Transverse colon (tissue), 3 donors: ENCODE measurements around the gene TMEM123.

Experiments
- POLR2A ChIP-seq: fragments of 450-650 bp; IDR thresholded peaks from one replicate; pipeline ENCODE4 v1.6.1; 2016; ENCODE audit warnings: antibody characterized with exemption, mild to moderate bottlenecking, moderate library complexity
- POLR2AphosphoS5 ChIP-seq, 3 donors: sonication (generic); formaldehyde crosslinking; IDR thresholded peaks; one replicate each; pipeline ENCODE4 v1.6.1; 2016; ENCODE audit warnings: antibody characterized with exemption in 3 of 3

GRCh38 chr11:102399189-102399588 is 53.4 kb downstream of the TMEM123 start:
- TF ChIP-seq POLR2AphosphoS5 (IDR thresholded peaks at IDR 0.05), result no peak
- no peak for TF ChIP-seq POLR2A
